Fibroblast of mammary gland (primary cell): ENCODE measurements around the gene BDKRB2.

Experiments
- DNase-seq: peaks from one replicate; pipeline ENCODE4 v3.0.0-alpha.2; 2010; ENCODE audit warnings: low read depth
- H3K4me3 ChIP-seq: 2 replicates; pipeline ENCODE4 v1.5.1; 2011; ENCODE audit warnings: low read depth, mild to moderate bottlenecking, low read length, moderate library complexity; ENCODE audit not compliant: control insufficient read depth
- CTCF ChIP-seq: conservative IDR thresholded peaks from 2 replicates; pipeline ENCODE4 v1.5.1; 2011; ENCODE audit warnings: low read depth, low read length, inconsistent platforms; ENCODE audit not compliant: control insufficient read depth, insufficient read depth

Gene BDKRB2

GRCh38 chr14:96204151-96205058, at the start of gene BDKRB2:
Gene BDKRB2 (plus strand): TSS chr14:96204839. CDS start chr14:96237108, 32,269 bp downstream.
- H3K4me3 ChIP-seq, result peak within 1 kb of the TSS; percentile 73
- DNase-seq, result peak; percentile 82
- TF ChIP-seq CTCF, result no peak

GRCh38 chr14:96154900-96155299, 49.7 kb upstream of the BDKRB2 start:
- TF ChIP-seq CTCF, result no peak
- no peak overlapping the region for H3K4me3 ChIP-seq
- DNase-seq, result no peak

- no peak for DNase-seq
- TF ChIP-seq CTCF, result no peak
- no peak overlapping the region for H3K4me3 ChIP-seq
These were observed 47.6 kb upstream of the BDKRB2 start for GRCh38 chr14:96156804-96157760.

- no peak overlapping the region for H3K4me3 ChIP-seq
- DNase-seq, result no peak
- TF ChIP-seq CTCF, result no peak
These were observed 45.9 kb upstream of the BDKRB2 start for GRCh38 chr14:96158735-96159134.

GRCh38 chr14:96160076-96160912, 44.3 kb upstream of the BDKRB2 start:
- TF ChIP-seq CTCF, result no peak
- DNase-seq, result no peak
- H3K4me3 ChIP-seq, result no peak overlapping the region

GRCh38 chr14:96160913-96161310, 43.7 kb upstream of the BDKRB2 start:
- no peak for DNase-seq
- TF ChIP-seq CTCF, result no peak
- no peak overlapping the region for H3K4me3 ChIP-seq
